Measurements from ENCODE around the gene TMEM175. TPM values are rescaled to one million over a fixed set of nuclear protein-coding genes. Genes with fewer than 3 reads are reported as not detected.

Gene TMEM175
- total RNA-seq, 1 experiment from 2014 or later: 20.2 TPM

DNA sequence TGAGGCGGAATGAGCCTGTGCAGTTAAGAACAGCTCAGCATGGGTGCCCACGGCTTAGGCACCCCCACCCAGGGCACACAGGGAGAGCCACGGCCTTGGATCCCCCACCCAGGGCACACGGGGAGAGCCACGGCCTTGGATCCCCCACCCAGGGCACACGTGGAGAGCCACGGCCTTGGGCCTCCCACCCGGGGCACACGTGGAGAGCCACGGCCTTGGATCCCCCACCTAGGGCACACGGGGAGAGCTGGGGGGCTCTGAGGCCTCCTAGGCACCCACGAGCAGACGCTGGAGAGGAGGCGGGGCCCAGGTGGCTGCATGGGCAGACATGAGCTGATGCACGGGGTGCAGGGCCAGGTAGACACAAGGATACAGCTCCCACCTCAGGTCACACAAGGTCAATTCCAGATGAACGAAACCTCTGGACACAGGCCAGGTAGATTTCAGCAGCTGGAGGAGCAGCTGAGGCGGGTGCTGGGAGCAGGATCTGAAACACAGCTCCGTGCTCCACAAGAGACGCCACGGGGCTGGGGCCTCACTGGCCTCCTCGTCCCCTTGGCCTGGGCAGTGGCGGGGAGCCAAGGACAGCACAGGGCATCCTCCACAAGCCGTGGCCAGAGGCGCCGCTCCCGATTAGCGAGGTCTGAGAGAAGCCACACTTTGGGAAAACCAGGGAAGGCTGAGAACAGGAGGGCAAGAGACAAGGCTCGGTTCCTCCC lies 30.9 kb upstream of the TMEM175 start:
- no peak for DNase-seq
- TF ChIP-seq, protein P1, sequence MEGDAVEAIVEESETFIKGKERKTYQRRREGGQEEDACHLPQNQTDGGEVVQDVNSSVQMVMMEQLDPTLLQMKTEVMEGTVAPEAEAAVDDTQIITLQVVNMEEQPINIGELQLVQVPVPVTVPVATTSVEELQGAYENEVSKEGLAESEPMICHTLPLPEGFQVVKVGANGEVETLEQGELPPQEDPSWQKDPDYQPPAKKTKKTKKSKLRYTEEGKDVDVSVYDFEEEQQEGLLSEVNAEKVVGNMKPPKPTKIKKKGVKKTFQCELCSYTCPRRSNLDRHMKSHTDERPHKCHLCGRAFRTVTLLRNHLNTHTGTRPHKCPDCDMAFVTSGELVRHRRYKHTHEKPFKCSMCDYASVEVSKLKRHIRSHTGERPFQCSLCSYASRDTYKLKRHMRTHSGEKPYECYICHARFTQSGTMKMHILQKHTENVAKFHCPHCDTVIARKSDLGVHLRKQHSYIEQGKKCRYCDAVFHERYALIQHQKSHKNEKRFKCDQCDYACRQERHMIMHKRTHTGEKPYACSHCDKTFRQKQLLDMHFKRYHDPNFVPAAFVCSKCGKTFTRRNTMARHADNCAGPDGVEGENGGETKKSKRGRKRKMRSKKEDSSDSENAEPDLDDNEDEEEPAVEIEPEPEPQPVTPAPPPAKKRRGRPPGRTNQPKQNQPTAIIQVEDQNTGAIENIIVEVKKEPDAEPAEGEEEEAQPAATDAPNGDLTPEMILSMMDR (conservative IDR thresholded peaks at IDR 0.05): no peak
- no peak for TF ChIP-seq EZH2 (IDR thresholded peaks at IDR 0.05; ENCODE audit: low read depth)
- Histone ChIP-seq H3K9me2 (ENCODE audit: insufficient read depth) (no peaks in the 10 kb centered on the region), H3K4me3 (no peak overlapping the region), H3K9me3 (ENCODE audit: insufficient read depth, low read depth) (no peaks in the 10 kb centered on the region), H3K4me1 (replicated peaks; ENCODE audit: insufficient read depth) (no peaks in the 10 kb centered on the region), H3K4me2 (no peak overlapping the region), H3F3A (ENCODE audit: insufficient read depth, low read depth) (peaks cover 8% of the 10 kb centered on the region), H3K36me3 (ENCODE audit: low read depth) (no peaks in the 10 kb centered on the region), H3K27ac (no peak overlapping the region), H3K79me2 (ENCODE audit: low read depth) (no peaks in the 10 kb centered on the region), H4K20me1 (ENCODE audit: insufficient read depth) (peaks cover 13% of the 10 kb centered on the region; the same call in 1 of the 2 replicates), H2AFZ (no peak overlapping the region), H3K27me3 (ENCODE audit: insufficient read depth, low read depth) (no peaks in the 10 kb centered on the region)
- intact Hi-C loops (cut with micrococcal nuclease; ENCODE audit: unreplicated experiment): no loop called here
- no TSS peak for BruUV-seq (replicated peaks)
- POLR2A ChIA-PET (ENCODE audit: unreplicated experiment): no interaction called here
- CTCF ChIA-PET: no interaction called here

DNA sequence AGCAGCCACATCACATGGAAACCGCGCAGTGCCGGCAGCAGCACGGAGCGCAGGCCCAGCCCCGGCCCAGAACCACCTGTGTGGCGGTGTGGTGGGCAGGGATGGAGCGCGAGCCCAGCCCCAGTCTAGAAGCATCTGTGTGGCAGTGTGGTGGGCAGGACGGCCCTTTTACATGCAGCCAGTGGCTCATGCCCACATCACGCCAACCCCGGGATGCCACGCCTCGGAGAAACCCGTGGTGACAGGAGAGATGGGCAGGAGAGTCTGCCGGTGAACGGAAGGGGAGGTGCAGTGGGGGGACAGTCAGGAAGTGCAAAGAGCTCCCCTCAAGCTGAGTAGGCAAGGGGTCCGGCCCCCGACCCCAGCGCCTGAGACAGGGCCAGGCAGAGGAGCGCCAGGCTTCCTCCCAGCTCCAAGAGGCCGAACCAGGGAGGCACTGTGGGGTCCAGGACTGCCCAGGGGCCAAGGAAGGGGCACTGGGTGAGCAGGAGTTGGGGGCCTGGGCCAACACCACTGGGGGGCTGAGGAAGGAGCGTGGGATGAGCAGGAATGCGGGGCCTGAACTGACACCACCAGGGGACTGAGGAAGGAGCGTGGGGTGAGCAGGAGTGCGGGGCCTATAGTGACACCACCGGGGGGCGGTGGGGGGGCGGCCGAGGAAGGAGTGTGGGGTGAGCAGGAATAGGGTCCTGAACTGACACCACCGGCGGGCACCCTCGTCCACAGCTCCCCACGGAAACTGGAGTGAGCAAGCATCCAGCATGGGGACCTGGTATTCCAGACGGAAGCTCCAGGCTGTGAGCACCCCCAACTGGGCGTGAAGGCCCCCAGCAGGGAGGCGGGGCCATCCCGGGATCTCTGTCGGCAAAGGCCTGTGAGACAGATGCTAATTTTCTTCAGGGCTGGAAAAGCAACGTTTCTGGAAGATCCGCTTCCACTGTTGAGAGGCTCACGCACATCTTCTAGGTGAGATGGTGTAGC lies 28.9 kb upstream of the TMEM175 start:
- POLR2A ChIA-PET (ENCODE audit: unreplicated experiment): no interaction called here
- intact Hi-C loops (cut with micrococcal nuclease; ENCODE audit: unreplicated experiment): no loop called here
- no peak for DNase-seq
- Histone ChIP-seq H3F3A (ENCODE audit: insufficient read depth, low read depth) (peaks cover 8% of the 10 kb centered on the region), H3K9me3 (ENCODE audit: insufficient read depth, low read depth) (no peaks in the 10 kb centered on the region), H3K36me3 (ENCODE audit: low read depth) (no peaks in the 10 kb centered on the region), H2AFZ (no peak overlapping the region), H3K4me1 (replicated peaks; ENCODE audit: insufficient read depth) (no peaks in the 10 kb centered on the region), H3K27ac (no peak overlapping the region), H4K20me1 (ENCODE audit: insufficient read depth) (peaks cover 13% of the 10 kb centered on the region; the same call in 1 of the 2 replicates), H3K4me3 (no peak overlapping the region), H3K4me2 (no peak overlapping the region), H3K79me2 (ENCODE audit: low read depth) (no peaks in the 10 kb centered on the region), H3K9me2 (ENCODE audit: insufficient read depth) (no peaks in the 10 kb centered on the region), H3K27me3 (ENCODE audit: insufficient read depth, low read depth) (no peaks in the 10 kb centered on the region)
- BruUV-seq (replicated peaks): no TSS peak
- CTCF ChIA-PET: no interaction called here
- TF ChIP-seq, protein P1 (conservative IDR thresholded peaks at IDR 0.05): no peak
- no peak for TF ChIP-seq EZH2 (IDR thresholded peaks at IDR 0.05; ENCODE audit: low read depth)

DNA sequence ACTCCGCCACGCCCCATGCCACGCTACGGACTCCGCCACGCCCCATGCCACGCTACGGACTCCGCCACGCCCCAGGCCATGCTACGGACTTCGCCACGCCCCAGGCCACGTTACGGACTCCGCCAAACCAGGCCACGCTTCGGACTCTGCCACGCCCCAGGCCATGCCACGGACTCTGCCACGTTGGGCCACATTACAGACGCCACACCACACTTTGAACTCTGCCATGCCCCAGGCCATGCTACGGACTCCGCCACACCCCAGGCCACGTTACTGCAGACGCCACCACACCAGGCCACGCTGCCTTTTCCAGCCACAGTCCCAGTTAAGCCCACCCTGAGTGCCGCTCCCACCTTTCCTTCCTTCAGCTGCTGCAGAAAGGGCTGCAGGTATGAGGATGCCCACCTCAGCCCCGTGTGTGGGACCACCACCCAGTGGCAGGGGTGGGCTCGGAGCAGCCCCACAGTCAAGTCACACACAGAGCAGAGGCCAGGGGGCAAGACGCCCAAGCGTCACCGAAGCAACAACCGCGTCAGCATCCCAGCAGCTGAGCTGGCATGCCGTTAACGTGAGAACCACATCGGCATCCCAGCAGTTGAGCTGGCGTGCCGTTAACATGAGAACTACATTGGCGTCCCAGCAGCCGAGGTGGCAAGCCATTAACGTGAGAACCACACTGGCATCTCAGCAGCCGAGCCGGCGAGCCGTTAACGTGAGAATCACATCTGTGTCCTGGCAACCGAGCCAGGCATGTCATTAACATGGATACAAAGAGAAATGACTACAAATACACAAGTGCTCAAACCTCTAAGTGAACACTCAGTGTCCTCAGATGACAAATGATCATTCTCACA lies 26.5 kb upstream of the TMEM175 start:
- H3K36me3 ChIP-seq (ENCODE audit: low read depth): no peaks in the 10 kb centered on the region
- no peaks in the 10 kb centered on the region for H3K27me3 ChIP-seq (ENCODE audit: insufficient read depth, low read depth)
- H3K4me2 ChIP-seq: no peak overlapping the region
- BruUV-seq (replicated peaks): no TSS peak
- H4K20me1 ChIP-seq (ENCODE audit: insufficient read depth): peaks cover 10% of the 10 kb centered on the region; the same call in 1 of the 2 replicates
- DNase-seq: no peak
- H3F3A ChIP-seq (ENCODE audit: insufficient read depth, low read depth): peaks cover 8% of the 10 kb centered on the region
- no peaks in the 10 kb centered on the region for H3K9me3 ChIP-seq (ENCODE audit: insufficient read depth, low read depth)
- POLR2A ChIA-PET (ENCODE audit: unreplicated experiment): no interaction called here
- H3K79me2 ChIP-seq (ENCODE audit: low read depth): no peaks in the 10 kb centered on the region
- H3K4me3 ChIP-seq: no peak overlapping the region
- no peak for TF ChIP-seq EZH2 (IDR thresholded peaks at IDR 0.05; ENCODE audit: low read depth)
- TF ChIP-seq, protein P1 (conservative IDR thresholded peaks at IDR 0.05): no peak
- no peak overlapping the region for H2AFZ ChIP-seq
- intact Hi-C loops (cut with micrococcal nuclease; ENCODE audit: unreplicated experiment): no loop called here
- CTCF ChIA-PET: no interaction called here
- no peaks in the 10 kb centered on the region for H3K4me1 ChIP-seq (replicated peaks; ENCODE audit: insufficient read depth)
- no peak overlapping the region for H3K27ac ChIP-seq
- H3K9me2 ChIP-seq (ENCODE audit: insufficient read depth): no peaks in the 10 kb centered on the region
